ENCODE data around the gene MAP1LC3C. TPM values are rescaled to one million over a fixed set of nuclear protein-coding genes. Genes with fewer than 3 reads are reported as not detected.

Gene MAP1LC3C
- total RNA-seq, 2 donors from 2014 or later: not detected

DNA sequence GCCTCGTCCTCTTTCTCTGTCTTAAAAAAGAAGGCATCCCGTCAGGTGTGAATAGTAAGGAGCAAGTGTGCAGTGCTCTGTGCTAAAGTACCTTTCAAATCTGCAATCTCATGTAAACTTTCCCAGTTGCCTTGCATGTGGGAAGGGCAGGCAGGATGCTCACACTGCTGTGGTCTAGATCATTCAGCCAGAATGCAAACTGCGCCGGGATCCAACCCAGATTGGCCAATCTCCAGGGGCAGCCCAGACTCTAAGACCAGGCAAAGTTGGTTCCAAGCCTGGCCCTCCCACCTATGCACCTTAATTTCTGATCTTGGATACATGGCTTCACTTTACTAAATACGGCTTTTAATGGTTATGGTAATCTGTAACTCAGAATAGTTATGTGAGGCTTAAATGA lies 3.2 kb upstream of the MAP1LC3C start:
- Histone ChIP-seq H3K27ac (no peak overlapping the region), H3K4me3 (no peak overlapping the region), H3K4me1 (peaks cover 0 to 8% of the 10 kb centered on the region in 2 donors), H3K9me3 (no peaks in the 10 kb centered on the region), H3K27me3 (no peaks in the 10 kb centered on the region), H3K36me3 (no peaks in the 10 kb centered on the region)
- no peak for DNase-seq (ENCODE audit: low spot score)
- TF ChIP-seq, protein P1, sequence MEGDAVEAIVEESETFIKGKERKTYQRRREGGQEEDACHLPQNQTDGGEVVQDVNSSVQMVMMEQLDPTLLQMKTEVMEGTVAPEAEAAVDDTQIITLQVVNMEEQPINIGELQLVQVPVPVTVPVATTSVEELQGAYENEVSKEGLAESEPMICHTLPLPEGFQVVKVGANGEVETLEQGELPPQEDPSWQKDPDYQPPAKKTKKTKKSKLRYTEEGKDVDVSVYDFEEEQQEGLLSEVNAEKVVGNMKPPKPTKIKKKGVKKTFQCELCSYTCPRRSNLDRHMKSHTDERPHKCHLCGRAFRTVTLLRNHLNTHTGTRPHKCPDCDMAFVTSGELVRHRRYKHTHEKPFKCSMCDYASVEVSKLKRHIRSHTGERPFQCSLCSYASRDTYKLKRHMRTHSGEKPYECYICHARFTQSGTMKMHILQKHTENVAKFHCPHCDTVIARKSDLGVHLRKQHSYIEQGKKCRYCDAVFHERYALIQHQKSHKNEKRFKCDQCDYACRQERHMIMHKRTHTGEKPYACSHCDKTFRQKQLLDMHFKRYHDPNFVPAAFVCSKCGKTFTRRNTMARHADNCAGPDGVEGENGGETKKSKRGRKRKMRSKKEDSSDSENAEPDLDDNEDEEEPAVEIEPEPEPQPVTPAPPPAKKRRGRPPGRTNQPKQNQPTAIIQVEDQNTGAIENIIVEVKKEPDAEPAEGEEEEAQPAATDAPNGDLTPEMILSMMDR (IDR thresholded peaks at IDR 0.05): no peak

DNA sequence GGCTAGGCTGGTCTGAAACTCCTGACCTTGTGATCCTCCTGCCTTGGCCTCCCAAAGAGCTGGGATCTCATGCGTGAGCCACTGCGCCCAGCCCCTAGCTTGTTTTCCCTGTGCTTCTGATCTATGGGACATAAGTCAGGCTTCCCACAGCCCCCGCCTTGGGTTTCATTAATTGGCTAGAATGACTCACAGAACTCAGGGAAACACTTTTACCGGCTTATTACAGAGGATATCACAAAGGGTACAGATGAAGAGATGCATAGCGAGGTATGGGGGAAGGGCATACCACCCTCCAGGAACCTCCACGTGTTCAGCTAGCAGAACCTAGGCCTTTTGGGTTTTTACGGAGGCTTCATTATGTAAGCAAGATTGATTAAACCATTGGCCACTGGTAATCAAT lies 1.5 kb upstream of the MAP1LC3C start:
- Histone ChIP-seq H3K4me1 (peaks cover 0 to 8% of the 10 kb centered on the region in 2 donors), H3K27ac (no peak overlapping the region), H3K36me3 (no peaks in the 10 kb centered on the region), H3K27me3 (no peaks in the 10 kb centered on the region), H3K4me3 (no peak overlapping the region), H3K9me3 (no peaks in the 10 kb centered on the region)
- TF ChIP-seq, protein P1 (IDR thresholded peaks at IDR 0.05): no peak
- DNase-seq (ENCODE audit: low spot score): no peak

GRCh38 chr1:241998412-241998921 lies 431 bp downstream of the MAP1LC3C start:
- TF ChIP-seq, protein P1 (IDR thresholded peaks at IDR 0.05): peak; percentile 39 to 75
- peak overlapping the region in 1 of 2 donors; percentile 24 for H3K4me3 ChIP-seq
- no peaks in the 10 kb centered on the region for H3K27me3 ChIP-seq
- peak; percentile 81 for DNase-seq (ENCODE audit: low spot score)
- H3K4me1 ChIP-seq: peaks cover 0 to 8% of the 10 kb centered on the region in 2 donors
- H3K9me3 ChIP-seq: no peaks in the 10 kb centered on the region
- no peaks in the 10 kb centered on the region for H3K36me3 ChIP-seq
- H3K27ac ChIP-seq: no peak overlapping the region

DNA sequence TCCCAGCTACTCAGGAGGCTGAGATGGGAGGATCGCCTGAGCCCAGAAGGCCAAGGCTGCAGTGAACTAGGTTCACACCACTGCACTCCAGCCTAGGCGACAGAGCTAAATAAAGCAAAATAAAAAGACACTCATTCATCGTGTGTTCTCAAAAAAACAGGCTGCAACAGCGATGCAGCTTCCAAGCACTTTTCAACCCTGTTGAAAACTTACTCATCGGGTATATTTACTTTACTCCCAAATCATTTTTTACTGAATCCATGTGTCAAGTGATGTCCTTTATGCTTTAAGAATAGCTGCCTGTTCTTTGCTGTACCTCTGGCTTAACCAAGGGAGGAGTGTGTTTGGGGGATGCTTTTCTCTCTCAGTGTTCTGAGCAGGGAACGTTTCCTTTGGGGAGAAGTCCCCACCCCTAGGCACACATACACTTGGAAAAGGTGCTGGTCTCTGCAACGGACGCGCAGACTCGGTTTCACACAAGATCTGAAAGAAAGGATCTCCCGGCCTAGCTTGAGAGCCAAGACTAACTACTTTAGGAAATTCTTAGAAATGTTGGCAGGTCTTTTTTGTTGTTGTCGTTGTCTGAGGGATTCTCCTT lies 1.4 kb downstream of the MAP1LC3C start:
- Histone ChIP-seq H3K9me3 (no peaks in the 10 kb centered on the region), H3K27me3 (no peaks in the 10 kb centered on the region), H3K4me3 (no peak overlapping the region), H3K36me3 (no peaks in the 10 kb centered on the region), H3K27ac (no peak overlapping the region), H3K4me1 (peaks cover 0 to 8% of the 10 kb centered on the region in 2 donors)
- no peak for DNase-seq (ENCODE audit: low spot score)
- TF ChIP-seq, protein P1 (IDR thresholded peaks at IDR 0.05): no peak

DNA sequence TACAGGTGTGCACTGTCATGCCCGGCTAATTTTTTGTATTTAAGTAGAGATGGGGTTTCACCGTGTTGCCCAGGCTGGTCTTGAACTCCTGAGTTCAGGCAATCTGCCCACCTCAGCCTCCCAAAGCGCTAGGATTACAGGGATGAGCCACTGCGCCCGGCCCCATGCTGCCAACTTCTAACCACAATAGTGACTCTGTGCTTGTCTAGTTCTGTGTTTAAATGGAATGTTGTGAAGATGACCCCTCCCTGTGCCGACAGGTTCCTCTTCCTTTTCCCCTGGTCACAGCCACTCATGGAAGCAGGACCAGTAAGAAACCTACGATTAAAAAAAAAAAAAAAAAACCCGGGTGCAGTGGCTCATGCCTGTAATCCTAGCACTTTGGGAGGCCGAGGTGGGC lies 4.7 kb downstream of the MAP1LC3C start:
- DNase-seq (ENCODE audit: low spot score): no peak
- TF ChIP-seq, protein P1 (IDR thresholded peaks at IDR 0.05): no peak
- Histone ChIP-seq H3K9me3 (no peaks in the 10 kb centered on the region), H3K36me3 (no peaks in the 10 kb centered on the region), H3K4me3 (no peak overlapping the region), H3K4me1 (peaks cover 0 to 7% of the 10 kb centered on the region in 2 donors), H3K27ac (no peak overlapping the region), H3K27me3 (no peaks in the 10 kb centered on the region)

DNA sequence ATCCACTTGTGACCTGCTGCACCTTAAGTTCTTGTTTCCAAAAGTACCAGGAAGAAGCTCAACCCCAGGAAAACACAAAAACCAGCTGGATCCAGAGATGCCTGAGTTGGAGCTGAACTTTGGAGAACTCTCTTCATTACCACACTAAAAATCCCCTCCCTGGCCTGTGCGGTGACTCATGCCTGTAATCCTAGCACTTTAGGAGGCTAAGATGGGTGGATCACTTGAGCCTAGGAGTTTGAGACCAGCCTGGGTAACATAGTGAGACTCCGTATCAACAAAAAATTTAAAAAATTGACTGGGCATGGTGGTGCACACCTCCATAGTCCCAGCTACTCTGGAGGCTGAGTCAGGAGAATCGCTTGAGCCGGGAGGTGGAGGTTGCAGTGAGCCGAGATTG lies 6.2 kb downstream of the MAP1LC3C start:
- TF ChIP-seq, protein P1 (IDR thresholded peaks at IDR 0.05): no peak
- Histone ChIP-seq H3K9me3 (no peaks in the 10 kb centered on the region), H3K36me3 (no peaks in the 10 kb centered on the region), H3K4me1 (no peaks in the 10 kb centered on the region), H3K27ac (no peak overlapping the region), H3K27me3 (no peaks in the 10 kb centered on the region), H3K4me3 (no peak overlapping the region)
- DNase-seq (ENCODE audit: low spot score): no peak
